Measurements from ENCODE around the gene CARM1.

The CARM1 gene

GRCh38 chr19:10830370-10830769, 41.0 kb upstream of the CARM1 start:
- no peaks in the 10 kb centered on the region for H3K9me3 ChIP-seq
- H3K4me3 ChIP-seq (ENCODE audit: low read depth, low read length): no peak overlapping the region
- no peak for TF ChIP-seq CTCF (IDR thresholded peaks at IDR 0.05; ENCODE audit: low read depth, low read length)
- peaks cover 11% of the 10 kb centered on the region for H3K4me1 ChIP-seq
- peaks cover 56% of the 10 kb centered on the region for H3K36me3 ChIP-seq
- DNase-seq: no peak
- no peaks in the 10 kb centered on the region for H3K27me3 ChIP-seq

GRCh38 chr19:10830931-10831779, 40.2 kb upstream of the CARM1 start:
- peaks cover 50% of the 10 kb centered on the region for H3K36me3 ChIP-seq
- no peak for TF ChIP-seq CTCF (IDR thresholded peaks at IDR 0.05; ENCODE audit: low read depth, low read length)

GRCh38 chr19:10831987-10832938, 39.1 kb upstream of the CARM1 start:
- H3K36me3 ChIP-seq: peaks cover 44% of the 10 kb centered on the region
- no peak for DNase-seq
- H3K4me1 ChIP-seq: peaks cover 3% of the 10 kb centered on the region
- peaks cover 2% of the 10 kb centered on the region; the same call in 1 of the 2 replicates for H3K9me3 ChIP-seq
- TF ChIP-seq CTCF (IDR thresholded peaks at IDR 0.05; ENCODE audit: low read depth, low read length): no peak
- H3K27me3 ChIP-seq: no peaks in the 10 kb centered on the region
- no peak overlapping the region for H3K4me3 ChIP-seq (ENCODE audit: low read depth, low read length)

More at GRCh38 chr19:10830931-10831779, 40.2 kb upstream of the CARM1 start:
- no peak for DNase-seq
- no peak overlapping the region for H3K4me3 ChIP-seq (ENCODE audit: low read depth, low read length)
- peaks cover 8% of the 10 kb centered on the region for H3K4me1 ChIP-seq
- no peaks in the 10 kb centered on the region for H3K27me3 ChIP-seq
- H3K9me3 ChIP-seq: no peaks in the 10 kb centered on the region

GRCh38 chr19:10832939-10833296, 38.4 kb upstream of the CARM1 start:
- peaks cover 44% of the 10 kb centered on the region for H3K36me3 ChIP-seq
- H3K9me3 ChIP-seq: peaks cover 2% of the 10 kb centered on the region; the same call in 1 of the 2 replicates
- no peak for DNase-seq
- TF ChIP-seq CTCF (IDR thresholded peaks at IDR 0.05; ENCODE audit: low read depth, low read length): no peak
- H3K27me3 ChIP-seq: no peaks in the 10 kb centered on the region
- H3K4me1 ChIP-seq: peaks cover 3% of the 10 kb centered on the region
- H3K4me3 ChIP-seq (ENCODE audit: low read depth, low read length): no peak overlapping the region

GRCh38 chr19:10835089-10835753, 36.1 kb upstream of the CARM1 start:
- Histone ChIP-seq H3K27me3 (no peaks in the 10 kb centered on the region), H3K4me3 (ENCODE audit: low read depth, low read length) (peak overlapping the region; percentile 19; the same call in 1 of the 2 replicates), H3K4me1 (peaks cover 3% of the 10 kb centered on the region), H3K9me3 (peaks cover 2% of the 10 kb centered on the region; the same call in 1 of the 2 replicates), H3K36me3 (peaks cover 31% of the 10 kb centered on the region)
- TF ChIP-seq CTCF (IDR thresholded peaks at IDR 0.05; ENCODE audit: low read depth, low read length): no peak
- DNase-seq: no peak

All from BE2C (cell line).